K562 (cell line): ENCODE data around the gene NEDD4L. TPM values are rescaled to one million over a fixed set of nuclear protein-coding genes. Genes with fewer than 3 reads are reported as not detected.

Source experiments
- MYNN ChIP-seq, 2 experiments: sonication (generic); formaldehyde crosslinking in 1 of 2; IDR thresholded peaks; 2 replicates each; pipeline versions ENCODE4 v1.5.0 to v1.6.1; 2016 to 2020; ENCODE audit warnings: antibody characterized with exemption in 1 of 2, missing genetic modification reagents in 1 of 2
- polyA plus RNA-seq, 8 experiments: library from polyadenylated mRNA; depleted of rRNA in 4 of 8; stranded (reverse) in 5 of 8; unstranded in 3 of 8; fragments of >200 nt; fragmentation: Nextera tagmentation in 2 of 8; fragmentation: Illumina TruSeq in 1 of 8; extraction: Ambion mirVana in 2 of 8; extraction: Trizol in 1 of 8; gene quantifications; 2 replicates each; pipeline versions ENCODE4 v1.2.1 to v1.2.3, GENCODE V29; 2011 to 2014; ENCODE audit warnings: inconsistent platforms in 1 of 8, missing spikeins in 1 of 8
- total RNA-seq, 7 experiments: library from RNA; depleted of rRNA in 6 of 7; stranded (reverse); fragments of >200 nt in 6 of 7; fragmentation: Illumina TruSeq in 2 of 7; extraction: Trizol in 2 of 7; gene quantifications; 2 replicates each; pipeline versions ENCODE4 v1.2.1 to v1.2.3, GENCODE V29; 2011 to 2021; ENCODE audit warnings: low replicate concordance in 1 of 7
- TF ChIP-seq, protein P1 (sequence below): fragments of 450-650 bp; formaldehyde crosslinking; IDR thresholded peaks from 2 replicates; pipeline ENCODE4 v1.4.0; 2020; ENCODE audit warnings: mild to moderate bottlenecking, moderate library complexity
- TF ChIP-seq, protein P2 (sequence below): fragments of 250-450 bp; sonication (Bioruptor Pico); IDR thresholded peaks from 2 replicates; pipeline ENCODE4 v1.4.0; 2020; ENCODE audit warnings: mild to moderate bottlenecking, moderate library complexity
- TF ChIP-seq, protein P3 (sequence below): fragments of 450-650 bp; formaldehyde crosslinking; IDR thresholded peaks from 2 replicates; pipeline ENCODE4 v1.4.0; 2020; ENCODE audit warnings: mild to moderate bottlenecking, moderate library complexity
- TF ChIP-seq, protein P4 (sequence below): fragments of 250-450 bp; sonication (Bioruptor Pico); IDR thresholded peaks from 2 replicates; pipeline ENCODE4 v1.8.0; 2021; ENCODE audit warnings: borderline replicate concordance, mild to moderate bottlenecking, moderate library complexity; ENCODE audit not compliant: poor library complexity, severe bottlenecking
- TF ChIP-seq, protein P5 (sequence below), 2 experiments: fragments of 450-650 bp; formaldehyde crosslinking in 1 of 2; IDR thresholded peaks; 2 replicates each; pipeline versions ENCODE4 v1.4.0 to v1.6.1; 2014 to 2020; ENCODE audit warnings: mild to moderate bottlenecking in 2 of 2, borderline replicate concordance in 1 of 2, low read depth in 1 of 2

NEDD4L gene
- total and polyA plus RNA-seq, 9 of the 15 experiments (the other 6 are each of a cell fraction or from before 2014, with no cell fraction given), result 8.1 to 33.4 (median 19.9) TPM

DNA sequence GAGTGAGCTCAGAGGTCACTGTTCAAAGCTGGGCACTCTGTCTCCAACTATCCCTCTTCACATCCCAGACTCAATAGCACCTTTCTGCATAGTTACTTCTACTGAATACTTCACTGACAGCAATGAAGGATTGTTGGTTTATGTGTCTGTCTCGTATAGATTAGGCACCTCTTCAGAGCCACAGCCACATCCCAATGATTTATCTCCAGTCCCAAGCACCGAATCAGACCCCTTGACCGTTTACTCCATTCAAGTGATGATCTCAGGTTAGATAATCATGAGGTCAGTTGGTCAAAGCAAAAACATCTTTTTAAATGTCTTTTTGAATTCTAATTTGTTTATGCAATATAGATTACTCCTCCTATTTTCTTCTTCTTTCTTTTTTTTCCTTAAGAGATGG, 14.7 kb downstream of the NEDD4L start (continued):
- TF ChIP-seq, protein P1, sequence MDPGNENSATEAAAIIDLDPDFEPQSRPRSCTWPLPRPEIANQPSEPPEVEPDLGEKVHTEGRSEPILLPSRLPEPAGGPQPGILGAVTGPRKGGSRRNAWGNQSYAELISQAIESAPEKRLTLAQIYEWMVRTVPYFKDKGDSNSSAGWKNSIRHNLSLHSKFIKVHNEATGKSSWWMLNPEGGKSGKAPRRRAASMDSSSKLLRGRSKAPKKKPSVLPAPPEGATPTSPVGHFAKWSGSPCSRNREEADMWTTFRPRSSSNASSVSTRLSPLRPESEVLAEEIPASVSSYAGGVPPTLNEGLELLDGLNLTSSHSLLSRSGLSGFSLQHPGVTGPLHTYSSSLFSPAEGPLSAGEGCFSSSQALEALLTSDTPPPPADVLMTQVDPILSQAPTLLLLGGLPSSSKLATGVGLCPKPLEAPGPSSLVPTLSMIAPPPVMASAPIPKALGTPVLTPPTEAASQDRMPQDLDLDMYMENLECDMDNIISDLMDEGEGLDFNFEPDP (CRISPR knock-in tag), result no peak
- TF ChIP-seq, protein P2, sequence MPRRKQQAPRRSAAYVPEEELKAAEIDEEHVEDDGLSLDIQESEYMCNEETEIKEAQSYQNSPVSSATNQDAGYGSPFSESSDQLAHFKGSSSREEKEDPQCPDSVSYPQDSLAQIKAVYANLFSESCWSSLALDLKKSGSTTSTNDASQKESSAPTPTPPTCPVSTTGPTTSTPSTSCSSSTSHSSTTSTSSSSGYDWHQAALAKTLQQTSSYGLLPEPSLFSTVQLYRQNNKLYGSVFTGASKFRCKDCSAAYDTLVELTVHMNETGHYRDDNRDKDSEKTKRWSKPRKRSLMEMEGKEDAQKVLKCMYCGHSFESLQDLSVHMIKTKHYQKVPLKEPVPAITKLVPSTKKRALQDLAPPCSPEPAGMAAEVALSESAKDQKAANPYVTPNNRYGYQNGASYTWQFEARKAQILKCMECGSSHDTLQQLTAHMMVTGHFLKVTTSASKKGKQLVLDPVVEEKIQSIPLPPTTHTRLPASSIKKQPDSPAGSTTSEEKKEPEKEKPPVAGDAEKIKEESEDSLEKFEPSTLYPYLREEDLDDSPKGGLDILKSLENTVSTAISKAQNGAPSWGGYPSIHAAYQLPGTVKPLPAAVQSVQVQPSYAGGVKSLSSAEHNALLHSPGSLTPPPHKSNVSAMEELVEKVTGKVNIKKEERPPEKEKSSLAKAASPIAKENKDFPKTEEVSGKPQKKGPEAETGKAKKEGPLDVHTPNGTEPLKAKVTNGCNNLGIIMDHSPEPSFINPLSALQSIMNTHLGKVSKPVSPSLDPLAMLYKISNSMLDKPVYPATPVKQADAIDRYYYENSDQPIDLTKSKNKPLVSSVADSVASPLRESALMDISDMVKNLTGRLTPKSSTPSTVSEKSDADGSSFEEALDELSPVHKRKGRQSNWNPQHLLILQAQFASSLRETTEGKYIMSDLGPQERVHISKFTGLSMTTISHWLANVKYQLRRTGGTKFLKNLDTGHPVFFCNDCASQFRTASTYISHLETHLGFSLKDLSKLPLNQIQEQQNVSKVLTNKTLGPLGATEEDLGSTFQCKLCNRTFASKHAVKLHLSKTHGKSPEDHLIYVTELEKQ (CRISPR knock-in tag), result no peak
- TF ChIP-seq, protein P3, sequence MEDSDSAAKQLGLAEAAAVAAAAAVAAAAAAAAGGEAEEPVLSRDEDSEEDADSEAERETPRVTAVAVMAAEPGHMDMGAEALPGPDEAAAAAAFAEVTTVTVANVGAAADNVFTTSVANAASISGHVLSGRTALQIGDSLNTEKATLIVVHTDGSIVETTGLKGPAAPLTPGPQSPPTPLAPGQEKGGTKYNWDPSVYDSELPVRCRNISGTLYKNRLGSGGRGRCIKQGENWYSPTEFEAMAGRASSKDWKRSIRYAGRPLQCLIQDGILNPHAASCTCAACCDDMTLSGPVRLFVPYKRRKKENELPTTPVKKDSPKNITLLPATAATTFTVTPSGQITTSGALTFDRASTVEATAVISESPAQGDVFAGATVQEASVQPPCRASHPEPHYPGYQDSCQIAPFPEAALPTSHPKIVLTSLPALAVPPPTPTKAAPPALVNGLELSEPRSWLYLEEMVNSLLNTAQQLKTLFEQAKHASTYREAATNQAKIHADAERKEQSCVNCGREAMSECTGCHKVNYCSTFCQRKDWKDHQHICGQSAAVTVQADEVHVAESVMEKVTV (CRISPR knock-in tag), result no peak
- no peak for TF ChIP-seq MYNN (IDR thresholded peaks at IDR 0.05)
- TF ChIP-seq MYNN (CRISPR knock-in tag; IDR thresholded peaks at IDR 0.05), result no peak
- TF ChIP-seq, protein P4, sequence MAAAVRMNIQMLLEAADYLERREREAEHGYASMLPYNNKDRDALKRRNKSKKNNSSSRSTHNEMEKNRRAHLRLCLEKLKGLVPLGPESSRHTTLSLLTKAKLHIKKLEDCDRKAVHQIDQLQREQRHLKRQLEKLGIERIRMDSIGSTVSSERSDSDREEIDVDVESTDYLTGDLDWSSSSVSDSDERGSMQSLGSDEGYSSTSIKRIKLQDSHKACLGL (CRISPR knock-in tag), result no peak
- TF ChIP-seq, protein P5, sequence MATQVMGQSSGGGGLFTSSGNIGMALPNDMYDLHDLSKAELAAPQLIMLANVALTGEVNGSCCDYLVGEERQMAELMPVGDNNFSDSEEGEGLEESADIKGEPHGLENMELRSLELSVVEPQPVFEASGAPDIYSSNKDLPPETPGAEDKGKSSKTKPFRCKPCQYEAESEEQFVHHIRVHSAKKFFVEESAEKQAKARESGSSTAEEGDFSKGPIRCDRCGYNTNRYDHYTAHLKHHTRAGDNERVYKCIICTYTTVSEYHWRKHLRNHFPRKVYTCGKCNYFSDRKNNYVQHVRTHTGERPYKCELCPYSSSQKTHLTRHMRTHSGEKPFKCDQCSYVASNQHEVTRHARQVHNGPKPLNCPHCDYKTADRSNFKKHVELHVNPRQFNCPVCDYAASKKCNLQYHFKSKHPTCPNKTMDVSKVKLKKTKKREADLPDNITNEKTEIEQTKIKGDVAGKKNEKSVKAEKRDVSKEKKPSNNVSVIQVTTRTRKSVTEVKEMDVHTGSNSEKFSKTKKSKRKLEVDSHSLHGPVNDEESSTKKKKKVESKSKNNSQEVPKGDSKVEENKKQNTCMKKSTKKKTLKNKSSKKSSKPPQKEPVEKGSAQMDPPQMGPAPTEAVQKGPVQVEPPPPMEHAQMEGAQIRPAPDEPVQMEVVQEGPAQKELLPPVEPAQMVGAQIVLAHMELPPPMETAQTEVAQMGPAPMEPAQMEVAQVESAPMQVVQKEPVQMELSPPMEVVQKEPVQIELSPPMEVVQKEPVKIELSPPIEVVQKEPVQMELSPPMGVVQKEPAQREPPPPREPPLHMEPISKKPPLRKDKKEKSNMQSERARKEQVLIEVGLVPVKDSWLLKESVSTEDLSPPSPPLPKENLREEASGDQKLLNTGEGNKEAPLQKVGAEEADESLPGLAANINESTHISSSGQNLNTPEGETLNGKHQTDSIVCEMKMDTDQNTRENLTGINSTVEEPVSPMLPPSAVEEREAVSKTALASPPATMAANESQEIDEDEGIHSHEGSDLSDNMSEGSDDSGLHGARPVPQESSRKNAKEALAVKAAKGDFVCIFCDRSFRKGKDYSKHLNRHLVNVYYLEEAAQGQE (IDR thresholded peaks at IDR 0.05; ENCODE audit: borderline replicate concordance), result no peak
- TF ChIP-seq, protein P5 (CRISPR knock-in tag; IDR thresholded peaks at IDR 0.05; ENCODE audit: low read depth), result no peak
